ENCODE data around the gene OR6S1.
"Not testable (repeated sequence)": the region's sequence is repeated elsewhere in the genome, so short reads cannot be mapped to it uniquely, and the experiment has no call there.

The OR6S1 gene

GRCh38 chr14:20668969-20669368 lies 27.5 kb upstream of the OR6S1 start:
- DNase-seq, result no peak

GRCh38 chr14:20667957-20668356 lies 26.5 kb upstream of the OR6S1 start:
- peak in 1 of 6 experiments; percentile 4 for DNase-seq

- DNase-seq, result not testable (repeated sequence)
These were observed 25.0 kb upstream of the OR6S1 start for GRCh38 chr14:20666400-20666961.

GRCh38 chr14:20662968-20663732 lies 21.7 kb upstream of the OR6S1 start:
- DNase-seq, result peak; percentile 50 to 74 (median 65)

- no peak for DNase-seq
These were observed 19.7 kb upstream of the OR6S1 start for GRCh38 chr14:20661197-20661596.

GRCh38 chr14:20659813-20660395 lies 18.4 kb upstream of the OR6S1 start:
- DNase-seq, result no peak

- DNase-seq, result no peak
These were observed 17.8 kb upstream of the OR6S1 start for GRCh38 chr14:20659336-20659735.

- DNase-seq, result no peak
These were observed 16.8 kb upstream of the OR6S1 start for GRCh38 chr14:20658246-20658645.

GRCh38 chr14:20657216-20658211 lies 16.0 kb upstream of the OR6S1 start:
- peak in 4 of 6 experiments; percentile 4 to 13 (median 10) for DNase-seq

GRCh38 chr14:20656274-20656673 lies 14.8 kb upstream of the OR6S1 start:
- DNase-seq, result no peak

- DNase-seq, result no peak
These were observed 14.4 kb upstream of the OR6S1 start for GRCh38 chr14:20655851-20656250.

GRCh38 chr14:20652996-20653975 lies 11.8 kb upstream of the OR6S1 start:
- peak in 3 of 6 experiments; percentile 15 to 29 (median 16) for DNase-seq

GRCh38 chr14:20645481-20645880 lies 4.0 kb upstream of the OR6S1 start:
- DNase-seq, result no peak

- no peak for DNase-seq
These were observed 3.0 kb upstream of the OR6S1 start for GRCh38 chr14:20644520-20644919.

GRCh38 chr14:20642755-20643154 lies 1.3 kb upstream of the OR6S1 start:
- DNase-seq, result not testable (repeated sequence)

GRCh38 chr14:20642182-20642581 lies 691 bp upstream of the OR6S1 start:
- no peak for DNase-seq

- peak; percentile 34 to 82 (median 54) for DNase-seq
These were observed 8.4 kb downstream of the OR6S1 start for GRCh38 chr14:20632831-20633691.

- no peak for DNase-seq
These were observed 9.1 kb downstream of the OR6S1 start for GRCh38 chr14:20632448-20632830.

GRCh38 chr14:20631880-20632389 lies 9.6 kb downstream of the OR6S1 start:
- peak in 1 of 6 experiments; percentile 28 for DNase-seq
